Fibroblast of lung (primary cell): ENCODE results near the gene CEP63. TPM values are rescaled to one million over a fixed set of nuclear protein-coding genes. Genes with fewer than 3 reads are reported as not detected.

Experiments used
- DNase-seq, 2 donors: peaks; one replicate each; pipeline versions ENCODE4 v3.0.0 to v3.0.0-alpha.2; 2010; ENCODE audit warnings: low read depth in 2 of 2
- H2AFZ ChIP-seq: 2 replicates; pipeline ENCODE4 v1.5.1; 2012; ENCODE audit warnings: low read length, control low read depth, inconsistent platforms
- H3K27ac ChIP-seq: 2 replicates; pipeline ENCODE4 v1.5.1; 2011; ENCODE audit warnings: low read length, control low read depth; ENCODE audit not compliant: insufficient read depth
- H3K27me3 ChIP-seq: 2 replicates; pipeline ENCODE4 v1.5.1; 2011; ENCODE audit warnings: mild to moderate bottlenecking, low read length; ENCODE audit not compliant: control insufficient read depth, insufficient read depth
- H3K36me3 ChIP-seq: 2 replicates; pipeline ENCODE4 v1.5.1; 2011; ENCODE audit warnings: low read length; ENCODE audit not compliant: control insufficient read depth, insufficient read depth
- H3K4me1 ChIP-seq: 2 replicates; pipeline ENCODE4 v1.5.1; 2011; ENCODE audit warnings: low read length; ENCODE audit not compliant: control insufficient read depth, insufficient read depth; ENCODE audit errors: extremely low read depth
- H3K4me2 ChIP-seq: 2 replicates; pipeline ENCODE4 v1.5.1; 2011; ENCODE audit warnings: low read length, control low read depth; ENCODE audit not compliant: insufficient read depth; ENCODE audit errors: extremely low read depth
- H3K4me3 ChIP-seq, 4 experiments: fragments of 200-600 bp in 1 of 4; sonication (generic) in 1 of 4; replicated peaks in 1 of 4; 2 replicates each; pipeline ENCODE4 v1.5.1; 2011 to 2016; ENCODE audit warnings: low read length in 4 of 4, low read depth in 3 of 4, mild to moderate bottlenecking in 3 of 4, control low read depth in 2 of 4, inconsistent platforms in 1 of 4, mixed read lengths in 1 of 4; ENCODE audit not compliant: insufficient read depth in 1 of 4; ENCODE audit errors: control extremely low read depth in 1 of 4
- H3K79me2 ChIP-seq: 2 replicates; pipeline ENCODE4 v1.5.1; 2012; ENCODE audit warnings: mild to moderate bottlenecking, low read length, inconsistent platforms; ENCODE audit not compliant: control insufficient read depth, insufficient read depth
- H3K9ac ChIP-seq: 2 replicates; pipeline ENCODE4 v1.5.1; 2011; ENCODE audit warnings: mild to moderate bottlenecking, low read length, control low read depth; ENCODE audit not compliant: insufficient read depth
- H3K9me3 ChIP-seq: 2 replicates; pipeline ENCODE4 v1.5.1; 2012; ENCODE audit warnings: low read depth, low read length; ENCODE audit not compliant: control insufficient read depth, insufficient read depth
- H4K20me1 ChIP-seq: 2 replicates; pipeline ENCODE4 v1.5.1; 2011; ENCODE audit warnings: low read length; ENCODE audit not compliant: control insufficient read depth, insufficient read depth; ENCODE audit errors: extremely low read depth
- EZH2 ChIP-seq: IDR thresholded peaks from 2 replicates; pipeline ENCODE4 v1.5.1; 2012; ENCODE audit warnings: low read length, control low read depth, mild to moderate bottlenecking; ENCODE audit errors: missing control alignments
- polyA plus RNA-seq, 2 donors: library from polyadenylated mRNA; depleted of rRNA in 1 of 2; stranded (reverse) in 1 of 2; unstranded in 1 of 2; fragments of >200 nt; gene quantifications; 2 replicates each; pipeline ENCODE4 v1.2.1, GENCODE V29; 2011 to 2012; ENCODE audit warnings: missing spikeins in 1 of 2
- total RNA-seq: library from RNA; depleted of rRNA; stranded (reverse); fragments of >200 nt; gene quantifications from 2 replicates; pipeline ENCODE4 v1.2.1, GENCODE V29; 2014
- TF ChIP-seq, protein P1 (sequence below), 2 donors: IDR thresholded peaks in 1 of 2; conservative IDR thresholded peaks in 1 of 2; 1 replicate in 1 of 2; 2 replicates in 1 of 2; pipeline ENCODE4 v1.5.1; 2011 to 2012; ENCODE audit warnings: low read length in 2 of 2, control low read depth in 1 of 2, inconsistent platforms in 1 of 2, low read depth in 1 of 2, mild to moderate bottlenecking in 1 of 2

CEP63 gene
- total and polyA plus RNA-seq, 2 donors (not counting 1 experiment from before 2014, with no cell fraction given), result 22.3 to 26.4 TPM

DNA sequence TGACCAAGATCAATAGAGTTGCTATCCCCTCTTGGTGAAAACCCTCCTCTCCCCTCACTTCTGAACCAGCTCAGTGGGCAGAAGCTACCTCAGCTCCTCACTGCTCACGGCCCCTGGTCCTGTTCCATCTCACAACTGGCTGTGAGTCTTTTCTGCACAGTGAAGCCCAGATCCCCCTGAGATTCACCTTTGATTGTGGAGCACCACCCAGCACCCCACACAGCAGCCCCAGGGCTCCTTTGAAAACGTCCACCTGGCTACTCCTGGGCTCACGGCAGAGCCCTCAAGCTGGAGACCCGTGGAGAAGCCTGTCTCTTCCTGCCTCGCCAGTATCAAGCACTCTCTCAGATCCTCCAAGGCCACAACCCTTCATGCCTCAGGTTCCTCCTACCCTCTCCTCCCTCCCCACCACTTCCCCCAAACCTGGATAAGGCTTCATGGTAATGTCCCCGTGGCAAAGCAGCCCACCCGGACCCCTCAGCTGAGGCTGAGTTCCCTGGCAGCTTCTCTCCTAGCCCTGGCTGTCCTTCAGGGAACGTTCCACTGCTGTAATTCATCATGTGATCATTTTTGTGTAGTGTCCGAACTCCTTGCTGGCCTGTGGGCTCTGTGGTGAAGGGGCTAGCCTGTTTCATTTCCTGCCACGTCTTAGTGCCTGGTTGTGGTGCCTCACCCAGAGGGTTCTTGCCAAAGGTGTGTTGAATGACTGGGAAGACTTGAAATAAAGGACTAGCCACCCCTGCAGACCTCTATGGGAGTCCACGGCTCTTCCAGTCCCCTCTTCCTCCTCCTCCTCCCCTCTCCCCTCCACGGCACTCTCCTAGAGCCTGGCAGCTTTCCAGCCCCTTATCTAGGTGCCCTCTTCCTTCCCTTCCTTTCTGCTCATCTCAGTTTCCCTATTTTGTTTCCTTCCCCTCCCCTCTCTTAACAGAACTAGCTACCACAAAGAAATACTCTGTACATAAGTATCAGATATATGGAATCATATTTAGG lies 120.5 kb downstream of the CEP63 start:
- H3K4me2 ChIP-seq, result no peak overlapping the region
- H3K4me1 ChIP-seq, result no peaks in the 10 kb centered on the region
- DNase-seq, result no peak
- no peak overlapping the region for H2AFZ ChIP-seq
- H3K27ac ChIP-seq, result no peak overlapping the region
- H3K9me3 ChIP-seq, result no peaks in the 10 kb centered on the region
- H4K20me1 ChIP-seq, result no peaks in the 10 kb centered on the region
- no peaks in the 10 kb centered on the region for H3K79me2 ChIP-seq
- H3K9ac ChIP-seq, result no peak overlapping the region
- H3K36me3 ChIP-seq, result no peaks in the 10 kb centered on the region
- TF ChIP-seq, protein P1, sequence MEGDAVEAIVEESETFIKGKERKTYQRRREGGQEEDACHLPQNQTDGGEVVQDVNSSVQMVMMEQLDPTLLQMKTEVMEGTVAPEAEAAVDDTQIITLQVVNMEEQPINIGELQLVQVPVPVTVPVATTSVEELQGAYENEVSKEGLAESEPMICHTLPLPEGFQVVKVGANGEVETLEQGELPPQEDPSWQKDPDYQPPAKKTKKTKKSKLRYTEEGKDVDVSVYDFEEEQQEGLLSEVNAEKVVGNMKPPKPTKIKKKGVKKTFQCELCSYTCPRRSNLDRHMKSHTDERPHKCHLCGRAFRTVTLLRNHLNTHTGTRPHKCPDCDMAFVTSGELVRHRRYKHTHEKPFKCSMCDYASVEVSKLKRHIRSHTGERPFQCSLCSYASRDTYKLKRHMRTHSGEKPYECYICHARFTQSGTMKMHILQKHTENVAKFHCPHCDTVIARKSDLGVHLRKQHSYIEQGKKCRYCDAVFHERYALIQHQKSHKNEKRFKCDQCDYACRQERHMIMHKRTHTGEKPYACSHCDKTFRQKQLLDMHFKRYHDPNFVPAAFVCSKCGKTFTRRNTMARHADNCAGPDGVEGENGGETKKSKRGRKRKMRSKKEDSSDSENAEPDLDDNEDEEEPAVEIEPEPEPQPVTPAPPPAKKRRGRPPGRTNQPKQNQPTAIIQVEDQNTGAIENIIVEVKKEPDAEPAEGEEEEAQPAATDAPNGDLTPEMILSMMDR (conservative IDR thresholded peaks at IDR 0.05 in 1 of 2, IDR thresholded peaks at IDR 0.05 in 1 of 2; ENCODE audit: low read depth in 1 of 2, low read length in 2 of 2), result no peak
- TF ChIP-seq EZH2, result no peak
- H3K27me3 ChIP-seq, result peaks cover 3% of the 10 kb centered on the region
- no peak overlapping the region for H3K4me3 ChIP-seq

DNA sequence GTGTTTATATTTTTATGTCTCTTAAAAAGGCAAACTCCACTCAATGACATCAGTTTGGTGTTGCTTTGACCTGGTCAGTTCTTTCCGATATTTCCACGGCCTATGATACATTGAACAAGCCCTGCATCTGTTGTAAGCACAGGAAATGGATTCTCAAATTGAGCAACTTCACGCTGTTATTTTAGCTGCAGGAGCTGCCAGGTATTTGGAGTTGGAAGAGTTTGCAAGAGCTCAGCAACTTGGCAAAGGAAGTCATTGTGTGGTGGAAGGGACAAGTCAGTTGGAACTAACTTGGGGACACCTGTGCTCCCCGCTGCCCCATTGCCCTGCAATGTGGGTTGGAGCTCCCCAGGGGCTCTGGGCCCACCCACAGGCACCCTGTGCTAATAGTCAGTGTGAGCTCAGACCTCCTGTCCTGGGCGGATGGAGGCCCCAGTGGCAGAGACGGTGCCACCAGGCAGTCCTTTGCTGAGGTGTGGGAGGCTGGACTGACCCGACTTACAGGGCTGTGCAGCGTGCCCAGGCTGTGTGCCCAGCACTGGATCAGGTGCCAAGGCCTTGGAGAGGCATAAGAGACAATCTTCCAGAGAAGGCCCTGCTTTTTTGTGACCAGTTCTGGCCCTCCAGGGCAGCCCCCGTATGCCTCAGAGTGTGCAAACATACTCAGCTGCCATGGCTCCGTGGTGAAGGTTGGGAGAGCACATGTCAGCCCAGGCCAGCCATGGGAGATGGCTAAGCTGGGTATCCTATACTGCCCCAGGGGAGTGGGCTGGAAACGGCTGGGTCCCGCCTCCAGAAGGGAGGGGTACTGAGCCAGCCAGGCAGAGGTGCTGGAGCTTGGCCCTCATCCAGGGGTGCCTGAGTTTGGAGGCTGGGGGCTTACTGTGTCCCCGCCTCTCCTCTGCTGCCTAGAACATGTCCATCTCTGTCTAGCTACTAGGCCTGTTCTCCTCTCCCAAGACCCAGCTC lies 121.5 kb downstream of the CEP63 start:
- peak; percentile 23 to 27 for DNase-seq
- Histone ChIP-seq H4K20me1 (no peaks in the 10 kb centered on the region), H3K4me2 (no peak overlapping the region), H3K9ac (no peak overlapping the region), H3K4me1 (no peaks in the 10 kb centered on the region), H3K79me2 (no peaks in the 10 kb centered on the region), H3K4me3 (no peak overlapping the region), H2AFZ (no peak overlapping the region), H3K9me3 (no peaks in the 10 kb centered on the region), H3K27me3 (peaks cover 3% of the 10 kb centered on the region), H3K27ac (no peak overlapping the region), H3K36me3 (no peaks in the 10 kb centered on the region)
- TF ChIP-seq EZH2, result no peak
- TF ChIP-seq, protein P1 (conservative IDR thresholded peaks at IDR 0.05 in 1 of 2, IDR thresholded peaks at IDR 0.05 in 1 of 2; ENCODE audit: low read depth in 1 of 2, low read length in 2 of 2), result no peak
